ENCODE measurements around the gene SPOCD1. TPM values are rescaled to one million over a fixed set of nuclear protein-coding genes. Genes with fewer than 3 reads are reported as not detected.

The SPOCD1 gene
- 39.8 TPM for total RNA-seq

DNA sequence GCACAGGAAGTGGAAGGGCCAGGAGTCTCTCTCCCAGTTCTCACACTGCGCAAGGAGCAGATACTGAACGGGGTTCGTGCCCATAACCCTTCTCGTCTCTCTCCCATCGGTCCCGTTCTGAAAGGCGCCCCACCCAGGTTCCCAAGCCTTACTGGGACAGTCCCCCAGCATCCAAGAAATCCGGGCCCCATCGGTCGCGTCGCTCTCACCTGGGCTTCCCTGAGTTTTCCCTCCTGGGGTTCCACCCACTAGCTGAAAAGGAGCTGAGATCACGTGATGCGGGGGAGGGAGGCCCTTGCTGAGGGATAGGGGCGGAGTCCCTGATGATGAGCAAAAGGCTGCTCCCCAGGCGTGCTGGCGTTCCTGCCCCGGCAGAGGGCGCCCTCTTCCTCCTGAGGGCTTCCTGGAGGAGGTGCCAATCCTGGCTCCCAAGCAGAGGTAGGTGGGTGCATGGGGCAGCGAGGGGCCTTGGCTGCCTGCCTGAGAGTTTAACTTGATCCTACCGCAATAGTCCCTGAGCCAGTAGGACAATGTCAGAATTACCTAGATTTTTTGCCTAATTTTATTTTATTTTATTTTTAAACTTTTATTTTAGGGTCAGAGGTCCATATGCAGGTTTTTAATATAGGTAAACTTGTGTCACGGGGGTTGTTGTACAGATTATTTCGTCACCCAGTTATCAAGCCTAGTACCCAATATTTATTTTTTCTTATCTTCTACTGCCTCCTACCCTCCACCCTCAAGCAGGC lies at the start of gene SPOCD1:
TSS of gene SPOCD1 (minus strand) at position 271 of the 749 bp plus-strand sequence. CDS start 689 bp downstream, outside the sequence.
- peak; percentile 68 for DNase-seq (ENCODE audit: low spot score)

DNA sequence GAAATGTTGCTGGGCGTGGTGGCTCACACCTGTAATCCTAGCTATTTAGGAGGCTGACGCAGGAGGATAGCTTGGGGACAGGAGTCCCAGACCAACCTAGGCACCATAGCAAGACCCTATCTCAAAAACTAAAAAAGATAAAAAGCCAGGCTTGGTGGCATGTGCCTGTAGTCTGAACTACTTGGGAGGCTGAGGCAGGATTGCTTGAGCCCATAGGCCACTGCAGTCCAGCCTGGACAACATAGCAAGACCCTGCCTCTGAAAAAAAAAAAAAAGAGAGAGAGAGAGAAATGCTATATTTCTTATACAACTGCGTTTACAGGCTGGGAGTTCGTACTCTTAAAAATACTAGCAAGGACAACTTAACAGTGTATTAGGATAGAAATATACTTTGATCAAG lies 46.2 kb upstream of the SPOCD1 start:
- DNase-seq (ENCODE audit: low spot score): no peak

DNA sequence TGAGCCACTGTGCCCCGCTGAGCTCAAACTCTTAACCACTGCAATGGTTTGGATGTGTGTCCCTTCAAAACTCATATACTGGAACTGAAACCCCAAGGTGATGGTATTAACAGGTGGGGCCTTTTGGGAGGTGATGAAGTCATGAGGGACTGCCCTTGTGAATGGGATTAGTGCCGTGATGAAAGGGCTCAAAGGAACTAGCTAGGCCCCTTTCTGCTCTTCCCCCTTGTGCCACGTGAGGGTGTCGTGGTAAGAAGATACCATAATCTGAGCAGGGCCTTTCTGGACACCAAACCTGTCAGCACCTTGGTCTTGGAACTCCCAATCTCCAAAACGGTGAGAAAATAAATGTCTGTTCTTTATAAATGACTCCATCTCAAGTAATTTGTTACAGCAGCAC lies 45.5 kb upstream of the SPOCD1 start:
- no peak for DNase-seq (ENCODE audit: low spot score)

DNA sequence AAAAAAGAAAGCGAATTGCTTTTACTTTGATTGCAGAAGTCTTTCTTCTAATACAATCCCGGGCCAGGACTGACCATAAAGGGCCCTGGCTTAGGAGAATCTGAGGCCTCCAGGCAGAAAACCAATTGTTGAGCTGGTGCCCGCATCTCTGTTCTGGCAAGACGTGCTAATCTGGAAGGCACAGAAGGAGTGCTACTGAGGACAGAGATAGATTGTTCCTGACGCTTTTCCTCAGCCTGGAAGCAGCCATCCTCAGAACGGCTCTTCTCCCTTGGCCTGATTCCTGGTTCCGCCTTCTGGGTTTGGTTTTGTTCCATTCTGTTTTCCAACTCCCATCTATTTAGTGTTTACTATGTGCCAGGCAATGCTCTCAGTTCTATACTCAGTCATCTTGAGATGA lies 44.8 kb upstream of the SPOCD1 start:
- DNase-seq (ENCODE audit: low spot score): no peak

DNA sequence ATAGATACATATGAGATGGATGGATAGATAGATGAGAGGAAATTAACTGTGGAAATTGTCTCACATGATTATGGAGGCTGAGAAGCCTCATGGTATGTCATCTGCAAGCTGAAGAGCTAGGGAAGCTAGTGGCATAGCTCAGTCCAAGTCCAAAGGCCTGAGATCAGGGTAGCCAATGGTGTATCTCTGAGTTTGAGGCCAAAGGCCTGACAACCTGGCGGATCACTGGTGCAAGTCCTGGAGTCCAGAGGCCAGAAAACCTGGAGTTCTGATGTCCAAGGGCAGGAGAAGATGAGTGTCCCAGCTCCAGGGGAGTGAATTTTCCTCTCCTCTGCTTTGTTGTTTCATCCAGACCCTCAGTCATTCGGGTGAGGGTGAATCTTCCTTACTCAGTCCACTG lies 43.9 kb upstream of the SPOCD1 start:
- DNase-seq (ENCODE audit: low spot score): no peak

DNA sequence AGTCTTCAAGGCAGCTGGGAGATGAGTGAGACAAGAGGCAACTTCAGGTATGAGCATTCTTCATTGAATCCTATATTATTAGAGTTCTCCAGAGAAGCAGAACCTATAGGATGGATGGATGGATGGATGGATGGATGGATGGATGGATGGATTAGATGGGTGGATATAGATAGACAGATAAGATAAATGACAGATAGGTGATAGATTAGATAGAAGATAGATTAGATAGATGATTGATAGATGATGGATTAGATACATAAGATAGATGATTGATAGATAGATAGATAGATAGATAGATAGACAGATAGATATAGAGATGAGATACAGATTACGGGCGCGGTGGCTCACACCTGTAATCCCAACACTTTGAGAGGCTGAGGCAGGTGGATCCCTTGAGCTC lies 43.2 kb upstream of the SPOCD1 start:
- DNase-seq (ENCODE audit: low spot score): no peak

DNA sequence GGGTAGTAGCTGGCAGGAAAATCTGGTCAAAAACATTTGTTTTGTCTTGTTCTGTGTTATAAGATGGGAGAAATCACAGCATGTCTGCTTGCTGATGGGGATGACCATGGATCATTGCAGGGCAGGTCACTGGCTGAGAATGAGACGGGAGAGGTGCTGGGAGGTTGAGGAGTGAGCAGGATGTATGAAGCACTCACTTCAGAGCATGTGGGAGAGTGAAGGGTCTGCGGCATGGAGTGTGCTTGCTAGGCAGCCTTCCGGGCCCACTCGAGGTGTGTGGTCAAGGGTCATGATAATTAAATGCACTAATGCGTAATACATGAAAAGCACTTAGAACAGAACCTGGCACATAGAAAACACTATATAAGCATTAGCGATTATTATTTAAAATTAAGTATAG lies 42.0 kb upstream of the SPOCD1 start:
- no peak for DNase-seq (ENCODE audit: low spot score)

DNA sequence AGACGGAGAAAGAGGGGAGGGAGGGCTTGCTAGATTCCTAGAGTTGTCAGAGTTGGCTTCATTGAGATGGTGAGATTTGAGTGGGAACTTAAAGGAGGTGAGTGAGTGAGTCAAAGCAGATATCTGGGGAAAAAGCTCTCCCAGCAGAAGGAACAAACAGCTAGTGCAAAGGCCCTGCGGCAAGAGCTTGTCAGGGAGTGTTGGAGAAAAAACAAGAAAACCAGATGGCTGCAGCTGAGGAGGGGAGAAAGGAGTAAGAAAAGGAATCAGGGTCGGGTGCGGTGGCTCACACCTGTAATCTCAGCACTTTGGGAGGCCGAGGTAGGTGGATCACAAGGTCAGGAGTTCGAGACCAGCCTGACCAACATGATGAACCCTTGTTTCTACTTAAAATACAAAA lies 40.3 kb upstream of the SPOCD1 start:
- DNase-seq (ENCODE audit: low spot score): no peak

DNA sequence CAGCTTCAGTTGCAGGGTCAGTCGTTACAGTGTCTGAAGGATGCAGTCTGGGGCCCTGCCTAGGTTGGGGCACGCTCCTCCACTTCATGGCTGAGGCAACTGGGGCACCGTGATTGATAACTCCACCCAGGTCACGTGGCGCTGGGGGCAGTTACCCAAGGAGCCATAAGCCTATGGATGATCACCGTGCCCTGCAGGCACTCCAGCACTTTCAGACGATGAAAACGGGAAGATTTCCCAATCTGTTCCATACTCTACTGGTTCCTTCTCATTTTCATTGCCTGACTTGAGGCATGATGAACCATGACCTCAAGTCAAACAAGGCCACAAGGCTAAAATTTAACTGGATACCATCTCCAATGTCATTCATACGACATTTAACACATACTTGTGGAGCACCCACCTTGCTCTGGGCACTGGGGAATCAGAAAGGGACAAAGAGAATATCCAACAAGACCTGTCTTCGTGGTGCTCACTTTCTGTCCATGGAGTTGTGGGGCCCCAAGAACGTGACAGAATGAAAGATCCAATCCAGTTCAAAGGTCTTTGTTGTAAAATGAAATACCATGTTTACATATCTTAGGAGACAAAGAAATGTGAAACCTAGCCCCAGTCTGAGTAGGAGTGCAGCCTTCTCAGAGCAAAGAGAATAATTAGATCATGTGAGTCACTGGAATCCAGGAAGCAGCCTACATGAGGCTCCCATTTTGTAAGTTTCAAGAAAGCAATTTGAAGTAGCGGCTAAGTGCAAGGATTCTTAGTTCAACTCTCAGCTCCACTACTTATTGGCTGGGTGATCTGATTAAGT lies 39.4 kb upstream of the SPOCD1 start:
- no peak for DNase-seq (ENCODE audit: low spot score)

DNA sequence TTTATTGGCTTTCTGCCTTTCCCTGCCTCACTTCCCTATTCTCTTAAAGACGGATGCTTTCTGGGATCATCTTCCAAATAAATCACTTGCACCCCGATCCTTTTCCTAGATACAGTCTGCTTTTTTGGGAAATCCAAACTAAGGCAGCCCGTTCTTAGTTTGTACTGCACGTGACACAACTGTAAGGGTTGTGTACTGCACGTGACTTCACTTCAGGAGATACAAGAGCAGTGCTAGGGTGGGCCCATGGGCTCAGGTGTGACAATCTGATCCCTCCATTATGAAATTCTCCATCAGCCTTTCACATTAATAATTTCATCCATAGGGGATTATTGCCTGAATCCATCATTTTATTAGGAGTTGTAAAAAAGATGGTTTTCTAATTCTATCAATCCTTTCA lies 33.8 kb upstream of the SPOCD1 start:
- DNase-seq (ENCODE audit: low spot score): no peak

DNA sequence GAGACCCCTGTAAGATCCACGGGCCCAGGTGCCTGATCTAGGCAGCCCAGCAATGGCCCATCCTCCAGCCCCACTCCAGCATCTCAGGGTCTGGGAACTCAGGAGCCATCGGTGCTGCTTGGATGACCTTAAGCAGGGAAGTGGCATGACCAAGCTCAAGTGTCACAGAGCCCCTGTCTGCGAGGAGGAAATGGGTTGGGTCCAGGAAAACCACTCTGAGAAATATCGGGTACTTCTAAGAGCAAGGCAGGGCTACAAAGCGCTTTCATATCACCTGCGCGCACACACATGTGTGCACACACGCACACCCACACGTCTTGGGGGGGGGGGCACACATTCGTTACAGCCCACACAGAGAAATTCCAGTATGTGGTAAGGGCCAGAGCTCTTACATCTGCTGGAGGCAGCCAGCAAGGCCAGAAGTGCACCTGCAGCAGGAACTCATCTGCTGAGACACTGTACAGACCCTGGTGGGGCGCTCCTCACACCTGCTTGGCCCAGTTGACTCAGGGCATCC lies 32.6 kb upstream of the SPOCD1 start:
- DNase-seq (ENCODE audit: low spot score): no peak

DNA sequence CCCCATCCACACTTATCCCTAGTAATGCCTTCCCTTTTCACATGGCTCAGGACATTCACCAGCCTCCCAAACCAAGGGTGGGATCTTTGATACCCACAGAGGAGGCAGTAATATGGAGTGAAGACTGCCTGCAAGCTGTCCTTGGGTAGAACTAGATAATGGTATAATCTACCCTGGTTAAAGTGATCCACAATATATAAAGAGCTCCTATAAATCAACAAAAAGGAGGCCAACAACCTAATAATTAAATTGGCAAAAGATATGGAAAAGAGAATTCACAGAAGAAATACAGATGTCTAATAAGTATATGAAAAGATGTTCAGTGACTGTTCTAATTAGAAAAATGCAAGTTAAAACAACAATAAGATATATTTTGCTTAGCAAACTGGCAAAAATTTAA lies 30.7 kb upstream of the SPOCD1 start:
- no peak for DNase-seq (ENCODE audit: low spot score)

DNA sequence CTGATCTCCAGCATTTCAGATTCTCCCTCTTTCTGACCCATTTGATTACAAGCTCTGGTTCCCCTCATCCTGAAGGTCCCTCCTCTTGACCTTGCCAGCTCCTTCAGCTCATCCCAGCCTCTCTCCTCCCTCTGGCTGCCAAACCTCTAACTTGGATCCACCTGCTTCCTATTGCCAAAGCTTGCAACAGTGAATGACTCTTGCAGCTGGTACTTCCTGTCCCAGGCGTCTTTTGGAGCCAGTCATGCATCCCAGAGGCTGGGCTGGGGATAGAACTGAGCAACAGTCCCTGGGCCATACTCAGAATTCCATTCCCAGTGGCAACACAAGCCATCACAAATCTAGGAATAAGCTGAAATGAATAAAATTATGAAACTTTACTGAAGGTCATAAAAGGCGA lies 27.7 kb upstream of the SPOCD1 start:
- no peak for DNase-seq (ENCODE audit: low spot score)

DNA sequence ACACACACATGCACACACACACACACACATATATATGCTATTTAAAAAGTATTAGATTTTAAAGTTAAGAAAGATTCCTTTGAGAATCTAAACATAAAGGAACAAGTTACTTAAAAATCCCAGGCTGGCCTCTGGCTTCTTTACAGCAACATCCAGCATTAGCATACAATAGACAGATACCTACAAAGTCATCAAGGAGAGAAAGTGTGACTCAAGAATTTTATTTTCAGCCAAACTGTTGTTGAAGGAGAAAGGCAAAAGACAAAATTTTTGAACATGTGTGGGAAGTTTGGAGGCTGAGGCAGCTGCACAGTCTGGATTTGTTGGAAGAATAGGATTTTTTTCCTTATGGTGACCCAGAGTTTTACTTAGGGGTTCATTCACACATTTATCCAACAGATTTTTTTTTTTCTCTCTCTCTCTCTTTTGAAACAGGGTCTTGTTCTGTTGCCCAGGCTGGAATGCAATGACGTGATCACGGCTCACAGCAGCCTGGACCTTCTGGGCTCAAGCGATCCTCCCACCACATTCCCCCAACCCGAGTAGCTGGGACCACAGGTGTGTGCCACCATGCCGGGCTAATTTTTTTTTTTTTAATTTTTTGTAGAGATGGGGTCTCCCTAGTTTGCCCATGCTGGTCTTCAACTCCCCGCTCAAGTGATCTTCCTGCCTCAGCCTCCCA lies 24.0 kb upstream of the SPOCD1 start:
- no peak for DNase-seq (ENCODE audit: low spot score)

DNA sequence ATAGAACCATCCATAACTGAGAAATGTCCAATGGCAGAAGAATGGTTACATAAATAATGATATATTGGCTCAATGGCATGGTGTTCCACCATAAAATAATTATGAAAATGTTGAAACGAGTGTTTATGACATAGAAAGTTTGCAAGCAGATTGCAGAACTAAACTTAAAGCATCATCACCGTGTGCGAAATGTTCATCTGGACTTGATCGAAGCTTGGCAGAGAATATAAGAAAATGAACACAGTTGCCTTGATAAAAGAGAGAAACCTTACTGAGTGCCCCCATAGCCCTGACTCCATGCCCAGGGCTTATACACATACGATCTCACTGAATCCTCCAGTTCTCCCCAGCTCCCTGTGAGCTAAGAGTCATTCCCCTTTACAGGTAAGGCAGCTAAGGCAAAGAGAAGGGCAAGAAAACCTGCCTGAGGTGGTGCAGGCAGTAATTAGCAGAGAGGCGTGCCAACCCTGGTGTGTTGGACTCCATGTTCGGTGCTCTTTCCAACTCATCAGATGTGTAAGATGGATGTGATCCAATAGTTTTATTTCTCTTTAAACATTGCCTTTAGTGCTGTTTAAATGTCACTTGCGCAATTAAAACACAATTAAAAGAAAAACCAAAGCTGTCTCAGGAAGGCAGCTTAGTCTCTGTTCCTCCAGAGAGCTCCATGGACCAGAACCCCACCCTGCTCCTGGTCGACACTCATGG lies 21.8 kb upstream of the SPOCD1 start:
- no peak for DNase-seq (ENCODE audit: low spot score)

DNA sequence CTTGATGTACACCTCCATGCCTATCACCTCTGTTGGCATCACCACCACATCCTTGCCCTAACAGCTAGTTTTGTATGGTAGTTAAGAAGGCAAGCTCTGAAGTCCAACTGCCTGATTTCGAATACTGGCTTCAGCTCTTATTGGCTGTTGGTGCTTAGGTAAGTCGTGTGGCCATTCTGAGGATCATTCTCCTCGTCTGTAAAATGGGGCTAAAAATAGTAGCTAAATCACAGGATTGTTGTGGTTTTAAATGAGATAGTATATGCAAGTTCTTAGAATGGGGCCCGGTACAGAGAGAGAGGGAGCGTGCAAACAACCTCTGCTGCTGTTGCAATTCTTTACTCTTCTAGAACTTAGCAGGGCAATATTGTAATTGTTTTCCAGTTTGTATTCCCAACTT lies 20.8 kb upstream of the SPOCD1 start:
- no peak for DNase-seq (ENCODE audit: low spot score)

DNA sequence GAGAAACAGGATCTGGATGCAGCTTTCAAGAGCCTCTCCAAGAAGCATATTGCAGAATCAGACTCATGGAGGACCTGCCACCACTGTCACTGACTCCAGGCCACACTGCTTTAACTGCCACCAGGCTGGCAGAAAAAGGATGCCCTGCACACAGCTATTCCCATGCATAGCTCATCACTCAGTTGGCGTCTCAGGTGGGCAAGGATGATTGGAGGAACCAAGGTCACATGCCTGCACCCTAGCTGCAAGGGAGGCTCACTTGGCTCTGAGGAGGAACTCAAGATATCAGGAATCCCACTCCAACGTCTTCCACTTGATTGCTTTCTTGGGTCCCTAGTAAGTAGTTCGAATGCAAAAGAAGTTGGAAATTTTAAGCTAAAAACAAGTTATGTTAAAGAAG lies 19.6 kb upstream of the SPOCD1 start:
- no peak for DNase-seq (ENCODE audit: low spot score)

DNA sequence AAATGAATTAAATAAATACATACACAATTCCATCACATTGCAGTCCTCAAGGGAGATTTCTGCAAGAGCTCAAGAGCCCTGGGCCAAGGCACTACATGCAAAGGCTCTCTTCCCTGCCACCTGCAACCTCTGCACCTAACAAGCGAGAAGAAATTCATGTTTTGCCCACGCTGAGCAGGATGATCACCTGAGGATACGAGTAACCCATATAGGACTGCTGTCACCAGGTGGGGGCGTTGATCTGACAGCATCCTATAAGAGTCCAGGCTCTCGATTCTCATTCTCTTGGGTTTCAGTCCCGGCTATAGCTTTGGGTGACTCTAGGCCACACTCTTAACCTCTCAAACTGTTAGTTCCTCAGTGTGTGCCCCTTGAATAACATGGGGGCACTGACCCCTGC lies 18.7 kb upstream of the SPOCD1 start:
- no peak for DNase-seq (ENCODE audit: low spot score)

DNA sequence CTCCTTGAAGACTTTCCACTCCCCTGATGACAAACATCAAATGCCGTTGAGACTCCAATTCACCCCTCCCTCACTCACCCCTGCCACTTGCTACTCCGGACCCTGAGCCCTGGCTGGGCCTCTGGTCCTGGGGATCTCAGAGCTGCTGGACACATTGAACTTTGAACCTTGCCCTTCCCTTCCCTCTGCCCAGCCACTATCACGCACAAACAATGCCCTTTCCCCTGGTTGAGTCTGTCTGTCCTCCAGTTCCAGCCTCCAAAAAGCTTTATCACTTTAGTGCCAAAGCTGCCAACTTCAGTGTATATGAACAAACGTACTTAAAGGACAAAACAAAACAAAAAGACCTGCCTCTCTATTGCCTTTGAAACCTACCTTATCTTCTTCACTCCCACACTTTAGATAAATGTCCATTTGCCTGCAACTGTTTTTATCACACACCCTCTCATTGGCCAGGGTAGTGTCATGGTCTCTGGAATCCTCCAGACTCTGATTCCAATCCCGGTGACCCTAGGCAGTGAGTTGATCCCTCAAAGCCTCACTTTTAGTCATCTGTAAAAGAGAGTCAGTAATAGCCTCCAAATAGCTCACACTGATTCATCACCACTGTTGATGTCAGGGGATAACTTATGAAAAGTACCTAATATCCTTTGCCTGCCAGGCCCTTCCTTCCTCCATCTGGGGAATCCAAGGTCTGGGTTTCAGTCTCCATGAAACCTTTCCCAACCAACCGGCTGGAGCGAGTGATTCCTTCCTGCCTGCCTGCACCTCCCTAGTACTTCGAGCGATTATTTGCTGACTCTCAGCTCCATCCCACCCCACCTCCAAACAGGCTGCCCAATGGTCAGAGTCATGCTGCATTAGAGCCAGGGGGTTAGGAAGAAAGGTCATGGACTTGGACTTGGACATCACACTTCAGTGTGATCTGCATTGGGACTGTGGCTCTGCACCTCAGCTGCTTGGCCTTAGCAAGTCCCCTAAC lies 15.9 kb upstream of the SPOCD1 start:
- peak; percentile 31 for DNase-seq (ENCODE audit: low spot score)

DNA sequence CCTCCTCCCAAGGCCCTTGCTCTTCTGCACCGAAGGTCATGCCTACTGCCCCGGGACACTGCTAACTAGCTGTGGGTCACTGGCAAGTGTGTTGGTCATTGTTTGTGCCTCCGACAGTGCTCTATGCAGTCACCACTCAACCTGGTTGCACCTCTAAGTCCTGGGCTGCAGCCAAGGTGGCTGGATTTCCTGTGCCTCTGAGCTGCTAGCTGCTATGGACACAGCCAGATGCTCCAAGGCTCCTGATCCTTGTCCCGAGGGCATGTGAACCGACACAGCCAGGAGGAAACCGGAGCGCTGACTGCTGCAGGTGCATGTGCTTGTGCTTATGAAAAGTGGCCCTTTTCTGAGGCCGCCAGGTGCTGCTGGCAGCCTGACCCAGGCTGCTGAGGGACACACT lies 14.7 kb upstream of the SPOCD1 start:
- DNase-seq (ENCODE audit: low spot score): peak; percentile 29

DNA sequence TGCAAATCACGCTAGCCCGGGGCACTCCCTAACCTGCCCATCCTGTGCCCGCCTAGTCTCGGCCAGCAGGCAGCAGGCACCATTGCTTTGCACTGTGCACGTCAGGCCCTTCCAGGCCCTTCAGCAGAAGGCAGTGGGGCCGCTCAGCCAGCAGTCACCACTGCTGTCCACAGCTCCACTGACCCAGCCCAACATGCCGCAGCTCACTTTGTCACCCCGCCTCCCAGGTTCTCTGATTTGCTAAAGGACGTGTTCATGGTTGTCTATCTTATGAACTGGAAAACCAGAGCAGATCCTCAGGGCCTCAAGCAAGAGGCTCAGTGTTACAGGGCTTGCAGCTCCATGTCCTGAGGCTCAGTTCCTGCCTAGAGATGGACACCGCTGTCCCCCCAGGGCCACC lies 14.2 kb upstream of the SPOCD1 start:
- peak; percentile 38 for DNase-seq (ENCODE audit: low spot score)
